PC-9 (cell line): ENCODE results near the gene ARRDC1. TPM values are rescaled to one million over a fixed set of nuclear protein-coding genes. Genes with fewer than 3 reads are reported as not detected.
A peak's percentile ranks its signal among the peaks of the same experiment; 100 is the strongest.

ENCODE experiments used
- Bru-seq: library from RNA; stranded (reverse); fragments of 400-500 nt; gene quantifications from one replicate; lab custom pipeline; 2021; lab: Mats Ljungman, UMichigan
- BruChase-seq, 2 experiments: library from RNA; stranded (reverse); fragments of 400-500 nt; gene quantifications; one replicate each; lab custom pipeline; 2021; lab: Mats Ljungman, UMichigan
- BruUV-seq: library from RNA; stranded (reverse); fragments of 400-500 nt; replicated peaks from 2 replicates; lab custom pipeline; 2021; lab: Mats Ljungman, UMichigan
- CTCF ChIA-PET: fragments of 300-600 bp; sonication (Branson Sonifier 250); formaldehyde crosslinking; loops from one replicate; lab custom pipeline; 2022; ENCODE audit warnings: antibody characterized with exemption; lab: Charles Lee
- POLR2A ChIA-PET: fragments of 300-600 bp; sonication (Branson Sonifier 250); formaldehyde crosslinking; loops from one replicate; lab custom pipeline; 2022; ENCODE audit warnings: antibody characterized with exemption; ENCODE audit not compliant: unreplicated experiment; lab: Charles Lee
- DNase-seq, 2 experiments: peaks; one replicate each; pipeline versions ENCODE4 v3.0.0 to v3.0.0-alpha.2; 2015 to 2022; ENCODE audit warnings: mixed read lengths in 1 of 2
- H2AFZ ChIP-seq: fragments of 200-600 bp; sonication (generic); 2 replicates; pipeline ENCODE4 v1.8.1; 2017; ENCODE audit warnings: antibody characterized with exemption
- H3F3A ChIP-seq: fragments of 200-600 bp; sonication (generic); 2 replicates; pipeline ENCODE4 v1.8.1; 2017; ENCODE audit warnings: antibody characterized with exemption, mild to moderate bottlenecking, low read depth; ENCODE audit not compliant: insufficient read depth
- H3K27ac ChIP-seq: fragments of 200-600 bp; sonication (generic); 2 replicates; pipeline ENCODE4 v1.6.1; 2016; ENCODE audit warnings: mixed run types
- H3K27me3 ChIP-seq: fragments of 200-600 bp; sonication (generic); 2 replicates; pipeline ENCODE4 v1.6.1; 2016; ENCODE audit warnings: low read depth, mixed run types; ENCODE audit not compliant: insufficient read depth
- H3K36me3 ChIP-seq: fragments of 200-600 bp; sonication (generic); 2 replicates; pipeline ENCODE4 v1.6.1; 2016; ENCODE audit warnings: low read depth, mixed run types
- H3K4me1 ChIP-seq: fragments of 200-600 bp; sonication (generic); replicated peaks from 2 replicates; pipeline ENCODE4 v1.6.1; 2016; ENCODE audit warnings: mixed run types; ENCODE audit not compliant: insufficient read depth
- H3K4me2 ChIP-seq: fragments of 200-600 bp; sonication (generic); 2 replicates; pipeline ENCODE4 v1.6.1; 2017; ENCODE audit warnings: mixed run types
- H3K4me3 ChIP-seq: fragments of 200-600 bp; sonication (generic); 2 replicates; pipeline ENCODE4 v1.6.1; 2016; ENCODE audit warnings: mixed run types
- H3K79me2 ChIP-seq: fragments of 200-600 bp; sonication (generic); 2 replicates; pipeline ENCODE4 v1.6.1; 2017; ENCODE audit warnings: low read depth, mixed run types
- H3K9me2 ChIP-seq: fragments of 200-600 bp; sonication (generic); 2 replicates; pipeline ENCODE4 v1.8.1; 2017; ENCODE audit warnings: mild to moderate bottlenecking; ENCODE audit not compliant: insufficient read depth
- H3K9me3 ChIP-seq: fragments of 200-600 bp; sonication (generic); 2 replicates; pipeline ENCODE4 v1.8.1; 2016; ENCODE audit warnings: low read depth; ENCODE audit not compliant: insufficient read depth
- H4K20me1 ChIP-seq: fragments of 200-600 bp; sonication (generic); 2 replicates; pipeline ENCODE4 v1.8.1; 2017; ENCODE audit not compliant: insufficient read depth
- EZH2 ChIP-seq: fragments of 200-600 bp; sonication (generic); IDR thresholded peaks from 2 replicates; pipeline ENCODE4 v1.8.0; 2017; ENCODE audit warnings: antibody characterized with exemption, low read depth
- intact Hi-C: fragments of 100-400 bp; cut with micrococcal nuclease; formaldehyde crosslinking; loops from one replicate; pipeline ENCODE4 v1.10.0; 2022; ENCODE audit not compliant: unreplicated experiment
- long read RNA-seq: library from polyadenylated mRNA; stranded (forward); transcript quantifications from one replicate; pipeline ENCODE4 v2.0.0, GENCODE V29; 2022
- total RNA-seq: library from RNA; stranded (reverse); gene quantifications from 2 replicates; pipeline ENCODE4 v1.2.3, GENCODE V29; 2021
- TF ChIP-seq, protein P1 (sequence below): fragments of 200-600 bp; sonication (generic); conservative IDR thresholded peaks from 2 replicates; pipeline ENCODE4 v1.6.1; 2017; ENCODE audit warnings: mixed run types, antibody characterized with exemption, mild to moderate bottlenecking, moderate library complexity

Gene ARRDC1, protein sequence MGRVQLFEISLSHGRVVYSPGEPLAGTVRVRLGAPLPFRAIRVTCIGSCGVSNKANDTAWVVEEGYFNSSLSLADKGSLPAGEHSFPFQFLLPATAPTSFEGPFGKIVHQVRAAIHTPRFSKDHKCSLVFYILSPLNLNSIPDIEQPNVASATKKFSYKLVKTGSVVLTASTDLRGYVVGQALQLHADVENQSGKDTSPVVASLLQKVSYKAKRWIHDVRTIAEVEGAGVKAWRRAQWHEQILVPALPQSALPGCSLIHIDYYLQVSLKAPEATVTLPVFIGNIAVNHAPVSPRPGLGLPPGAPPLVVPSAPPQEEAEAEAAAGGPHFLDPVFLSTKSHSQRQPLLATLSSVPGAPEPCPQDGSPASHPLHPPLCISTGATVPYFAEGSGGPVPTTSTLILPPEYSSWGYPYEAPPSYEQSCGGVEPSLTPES
- total RNA-seq (116 and 127 TPM in 2 replicates), Bru-seq, nascent RNA (percentile 72 among the genes with signal in this experiment), BruChase-seq, experiment 1, labeled RNA remaining after a 2-hour chase (percentile 90 among the genes with signal in this experiment), BruChase-seq, experiment 2, labeled RNA remaining after a 6-hour chase (percentile 97 among the genes with signal in this experiment)
- long read RNA-seq, transcript ARRDC1-201 (8 exons, 1,586 nt): major isoform, 164 of 291 reads
- long read RNA-seq, transcript ARRDC1-212 (7 exons, 831 nt): minor isoform, 5 of 291 reads
- long read RNA-seq, partial matches to known transcripts: 48 of 291 reads
- long read RNA-seq, other reads (novel, unspliced or antisense): 73 of 291 reads

DNA sequence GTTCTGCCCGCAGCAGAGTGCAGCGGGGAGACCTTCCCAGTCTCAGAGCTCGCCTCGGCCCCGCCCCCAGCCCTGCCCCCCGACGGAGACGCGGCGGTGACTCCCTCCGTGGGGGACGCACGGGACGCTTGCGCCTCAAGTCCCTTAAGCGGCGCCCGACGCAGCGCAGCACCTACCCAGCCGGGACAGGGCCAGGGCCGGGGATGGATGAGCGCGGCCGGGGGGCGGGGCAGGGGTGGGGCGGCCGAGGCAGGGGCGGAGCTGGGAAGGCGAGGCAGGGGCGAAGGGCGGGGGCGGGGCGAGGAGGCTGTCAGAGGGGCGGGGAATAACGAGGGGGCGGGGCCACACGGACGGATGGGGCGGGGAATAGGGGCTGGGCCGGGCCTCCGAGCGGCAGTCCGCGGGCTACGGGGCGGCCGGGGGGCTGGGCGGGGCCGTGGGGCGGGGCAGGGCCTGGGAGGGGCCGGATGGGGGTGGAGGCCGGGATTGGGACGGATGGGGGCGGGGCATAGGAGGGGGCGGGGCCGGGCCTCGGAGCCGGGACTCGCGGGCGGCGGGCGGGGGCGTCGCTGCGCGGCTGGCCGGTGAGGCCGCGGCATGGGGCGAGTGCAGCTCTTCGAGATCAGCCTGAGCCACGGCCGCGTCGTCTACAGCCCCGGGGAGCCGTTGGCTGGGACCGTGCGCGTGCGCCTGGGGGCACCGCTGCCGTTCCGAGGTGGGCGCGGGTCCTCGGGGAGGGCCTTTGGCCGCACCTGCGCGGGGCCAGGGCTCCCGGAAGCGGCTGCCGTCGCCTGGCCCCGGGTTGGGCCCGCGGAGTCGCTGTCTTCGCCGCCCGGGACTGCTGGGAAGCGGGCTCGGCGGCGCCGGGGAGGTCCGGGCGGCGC, at the start of gene ARRDC1:
Gene ARRDC1, plus strand, starts transcription at position 566 of the 884 bp plus-strand sequence. Its CDS starts 32 bp downstream, at position 598.
- Histone ChIP-seq H2AFZ (peak within 1 kb of the TSS; percentile 66; the same call in 1 of the 2 replicates), H3K27me3 (no peaks in the 10 kb centered on the region), H3K4me3 (peak within 1 kb of the TSS; percentile 57), H3K9me3 (no peaks in the 10 kb centered on the region), H3K4me2 (peak within 1 kb of the TSS; percentile 79), H3K27ac (peak within 1 kb of the TSS; percentile 30; the same call in 1 of the 2 replicates), H3K4me1 (peaks cover 38% of the 10 kb centered on the region), H4K20me1 (peaks cover 7% of the 10 kb centered on the region; the same call in 1 of the 2 replicates), H3K36me3 (no peaks in the 10 kb centered on the region), H3F3A (peaks cover 27% of the 10 kb centered on the region; the same call in 1 of the 2 replicates), H3K79me2 (peaks cover 43% of the 10 kb centered on the region), H3K9me2 (no peaks in the 10 kb centered on the region)
- peak; percentile 80 to 95 for DNase-seq
- ChIA-PET CTCF (interaction anchor here (0.6 to 1.2 kb wide), 2 partner anchors 14 to 24 kb away, joined by 3 to 5 read pairs; no protein-coding TSS in a partner anchor), POLR2A (interaction anchor here (0.6 to 1.0 kb wide), 4 partner anchors 11 to 365 kb away, joined by 3 to 9 read pairs (median 6); partner anchors contain the start of gene EHMT1)
- TF ChIP-seq EZH2: no peak
- TF ChIP-seq, protein P1, sequence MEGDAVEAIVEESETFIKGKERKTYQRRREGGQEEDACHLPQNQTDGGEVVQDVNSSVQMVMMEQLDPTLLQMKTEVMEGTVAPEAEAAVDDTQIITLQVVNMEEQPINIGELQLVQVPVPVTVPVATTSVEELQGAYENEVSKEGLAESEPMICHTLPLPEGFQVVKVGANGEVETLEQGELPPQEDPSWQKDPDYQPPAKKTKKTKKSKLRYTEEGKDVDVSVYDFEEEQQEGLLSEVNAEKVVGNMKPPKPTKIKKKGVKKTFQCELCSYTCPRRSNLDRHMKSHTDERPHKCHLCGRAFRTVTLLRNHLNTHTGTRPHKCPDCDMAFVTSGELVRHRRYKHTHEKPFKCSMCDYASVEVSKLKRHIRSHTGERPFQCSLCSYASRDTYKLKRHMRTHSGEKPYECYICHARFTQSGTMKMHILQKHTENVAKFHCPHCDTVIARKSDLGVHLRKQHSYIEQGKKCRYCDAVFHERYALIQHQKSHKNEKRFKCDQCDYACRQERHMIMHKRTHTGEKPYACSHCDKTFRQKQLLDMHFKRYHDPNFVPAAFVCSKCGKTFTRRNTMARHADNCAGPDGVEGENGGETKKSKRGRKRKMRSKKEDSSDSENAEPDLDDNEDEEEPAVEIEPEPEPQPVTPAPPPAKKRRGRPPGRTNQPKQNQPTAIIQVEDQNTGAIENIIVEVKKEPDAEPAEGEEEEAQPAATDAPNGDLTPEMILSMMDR: no peak
- BruUV-seq: no TSS peak
- intact Hi-C loops: loop anchor here (1.0 to 2.0 kb wide), 2 partner anchors 13 to 15 kb away; partner anchors contain the start of gene ZMYND19

DNA sequence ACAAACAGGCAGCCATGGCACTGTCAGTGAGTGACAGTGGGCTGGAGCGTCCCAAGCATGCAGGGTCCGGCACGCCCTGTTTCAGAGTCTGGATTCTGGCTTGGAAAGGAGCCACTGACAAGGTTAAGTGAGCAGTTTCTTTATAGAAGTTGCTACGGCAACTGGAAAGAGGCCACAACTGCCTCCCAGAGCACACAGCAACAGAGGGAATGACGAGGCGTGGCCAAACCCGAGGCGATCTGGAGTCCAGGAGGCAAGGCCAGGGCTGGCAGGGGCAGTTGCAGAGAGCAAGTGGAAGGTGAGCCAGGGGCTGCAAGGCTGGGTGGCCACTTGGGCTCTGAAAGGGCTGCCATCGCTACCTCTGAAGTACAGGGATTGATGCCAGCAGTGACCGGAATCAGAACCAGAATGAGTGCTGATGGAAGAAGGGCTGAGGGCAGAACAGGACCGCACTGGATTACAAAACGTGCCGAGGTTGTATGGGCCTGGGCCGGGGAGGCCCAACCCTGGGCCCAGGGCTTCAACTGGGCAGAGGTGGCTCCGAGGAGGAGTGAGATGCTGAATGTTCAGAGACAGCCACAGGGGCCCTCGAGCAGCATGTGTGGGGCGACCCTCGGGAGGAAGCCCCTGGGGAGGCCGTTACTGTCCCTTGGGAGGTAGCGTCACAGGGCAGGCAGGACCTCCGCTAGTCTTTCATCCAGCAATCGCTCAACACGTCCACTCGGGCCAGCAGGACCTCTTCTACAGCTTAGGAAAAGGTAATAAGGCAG, 49.2 kb upstream of the ARRDC1 start:
- no peaks in the 10 kb centered on the region for H3K27me3 ChIP-seq
- H3K36me3 ChIP-seq: peaks cover 9% of the 10 kb centered on the region; the same call in 1 of the 2 replicates
- no peak overlapping the region for H2AFZ ChIP-seq
- intact Hi-C loops: no loop called here
- H3K9me3 ChIP-seq: no peaks in the 10 kb centered on the region
- BruUV-seq: no TSS peak
- ChIA-PET CTCF (no interaction called here), POLR2A (no interaction called here)
- H3F3A ChIP-seq: peaks cover 32% of the 10 kb centered on the region
- H3K4me3 ChIP-seq: no peak overlapping the region
- no peaks in the 10 kb centered on the region; the same call in 1 of the 2 replicates for H3K4me1 ChIP-seq
- no peak overlapping the region for H3K4me2 ChIP-seq
- H4K20me1 ChIP-seq: peaks cover 14% of the 10 kb centered on the region; the same call in 1 of the 2 replicates
- DNase-seq: no peak
- no peaks in the 10 kb centered on the region for H3K9me2 ChIP-seq
- no peak overlapping the region for H3K27ac ChIP-seq
- TF ChIP-seq, protein P1: no peak
- no peak for TF ChIP-seq EZH2
- no peaks in the 10 kb centered on the region for H3K79me2 ChIP-seq
